ENCODE results near the gene PDPR. TPM values are rescaled to one million over a fixed set of nuclear protein-coding genes. Genes with fewer than 3 reads are reported as not detected.
A peak's percentile ranks its signal among the peaks of the same experiment; 100 is the strongest.
"Not testable (repeated sequence)": the region's sequence is repeated elsewhere in the genome, so short reads cannot be mapped to it uniquely, and the experiment has no call there.

PDPR gene
- 12.3 and 15.0 TPM in 2 replicates for polyA plus RNA-seq
- polyA minus RNA-seq, result 21.9 and 25.1 TPM in 2 replicates

GRCh38 chr16:70113982-70114826 lies at the start of gene PDPR:
Gene PDPR (plus strand): TSS chr16:70114332. CDS start chr16:70120493, 6,161 bp downstream.
- not testable (repeated sequence) for H3K79me2 ChIP-seq (replicated peaks; ENCODE audit: insufficient read depth, low read length); H3K36me3 ChIP-seq (ENCODE audit: insufficient read depth, low read length); H3K9me2 ChIP-seq (ENCODE audit: insufficient read depth, low read length); H3F3A ChIP-seq (ENCODE audit: insufficient read depth, low read length, poor library complexity, severe bottlenecking); H3K9me3 ChIP-seq (ENCODE audit: low read length); H4K20me1 ChIP-seq (ENCODE audit: insufficient read depth); H3K27me3 ChIP-seq (ENCODE audit: insufficient read depth, low read depth, low read length)
- Histone ChIP-seq H3K9ac (ENCODE audit: low read length) (peak within 1 kb of the TSS; percentile 60), H3K4me2 (ENCODE audit: low read length) (peak within 1 kb of the TSS; percentile 35), H3K4me3 (ENCODE audit: low read length) (peak within 1 kb of the TSS; percentile 70), H2AFZ (ENCODE audit: low read depth, low read length) (peak within 1 kb of the TSS; percentile 40), H3K27ac (ENCODE audit: low read length) (peak within 1 kb of the TSS; percentile 44)
- TF ChIP-seq POLR2AphosphoS5 (IDR thresholded peaks at IDR 0.05) (peak; percentile 25), SMC3 (conservative IDR thresholded peaks at IDR 0.05; ENCODE audit: poor library complexity) (peak; percentile 32), MXI1 (conservative IDR thresholded peaks at IDR 0.05; ENCODE audit: poor library complexity, severe bottlenecking) (peak; percentile 66)

GRCh38 chr16:70064841-70065370 lies 49.2 kb upstream of the PDPR start:
- Histone ChIP-seq H3K4me2 (ENCODE audit: low read length) (peak overlapping the region; percentile 39), H3K27ac (ENCODE audit: low read length) (peak overlapping the region; percentile 28), H3K9ac (ENCODE audit: low read length) (peak overlapping the region; percentile 72), H3K4me3 (ENCODE audit: low read length) (peak overlapping the region; percentile 70)
- H3K9me3 ChIP-seq (ENCODE audit: low read length); H3K9me2 ChIP-seq (ENCODE audit: insufficient read depth, low read length); H3F3A ChIP-seq (ENCODE audit: insufficient read depth, low read length, poor library complexity, severe bottlenecking); H2AFZ ChIP-seq (ENCODE audit: low read depth, low read length); H3K27me3 ChIP-seq (ENCODE audit: insufficient read depth, low read depth, low read length); H3K79me2 ChIP-seq (replicated peaks; ENCODE audit: insufficient read depth, low read length); H4K20me1 ChIP-seq (ENCODE audit: insufficient read depth); H3K36me3 ChIP-seq (ENCODE audit: insufficient read depth, low read length): not testable (repeated sequence)
- TF ChIP-seq CTCF (IDR thresholded peaks at IDR 0.05; ENCODE audit: poor library complexity, severe bottlenecking), result peak; percentile 14
- peak; percentile 56 for TF ChIP-seq MXI1 (conservative IDR thresholded peaks at IDR 0.05; ENCODE audit: poor library complexity, severe bottlenecking)

- Histone ChIP-seq H3K27ac (ENCODE audit: low read length) (peak overlapping the region; percentile 62), H3K4me3 (ENCODE audit: low read length) (peak overlapping the region; percentile 70), H3K9ac (ENCODE audit: low read length) (peak overlapping the region; percentile 72)
- not testable (repeated sequence) for H3K9me2 ChIP-seq (ENCODE audit: insufficient read depth, low read length); H3K27me3 ChIP-seq (ENCODE audit: insufficient read depth, low read depth, low read length); H4K20me1 ChIP-seq (ENCODE audit: insufficient read depth); H3K79me2 ChIP-seq (replicated peaks; ENCODE audit: insufficient read depth, low read length); H2AFZ ChIP-seq (ENCODE audit: low read depth, low read length); H3K4me2 ChIP-seq (ENCODE audit: low read length); H3F3A ChIP-seq (ENCODE audit: insufficient read depth, low read length, poor library complexity, severe bottlenecking); H3K9me3 ChIP-seq (ENCODE audit: low read length); H3K36me3 ChIP-seq (ENCODE audit: insufficient read depth, low read length)
- peak; percentile 13 for TF ChIP-seq REST (IDR thresholded peaks at IDR 0.05; ENCODE audit: borderline replicate concordance)
Observed at GRCh38 chr16:70065376-70065745, 48.8 kb upstream of the PDPR start.

All from neural cell (in vitro differentiated cells).